ENCODE results near the gene WIZ.

- TF ChIP-seq CTCF (IDR thresholded peaks at IDR 0.05) (no peak), POLR2AphosphoS5 (IDR thresholded peaks at IDR 0.05) (no peak), POLR2A (IDR thresholded peaks at IDR 0.05) (no peak), EP300 (IDR thresholded peaks at IDR 0.05) (no peak)
Observed at GRCh38 chr19:15412832-15413231, 36.9 kb downstream of the WIZ start.
